Lower leg skin (tissue), 4 donors: Measurements from ENCODE around the gene TFF1. TPM values are rescaled to one million over a fixed set of nuclear protein-coding genes. Genes with fewer than 3 reads are reported as not detected.

Source experiments
- DNase-seq, 2 donors: peaks; one replicate each; pipeline ENCODE4 v3.0.0-alpha.2; 2019; ENCODE audit warnings: low spot score in 2 of 2
- H3K4me3 ChIP-seq: fragments of 200-600 bp; sonication (generic); 2 replicates; pipeline ENCODE4 v1.5.1; 2017; ENCODE audit warnings: mild to moderate bottlenecking, low read depth; ENCODE audit not compliant: poor library complexity, severe bottlenecking
- POLR2A ChIP-seq, 2 donors: fragments of 450-650 bp; IDR thresholded peaks; one replicate each; pipeline ENCODE4 v1.6.1; 2016 to 2017; ENCODE audit warnings: antibody characterized with exemption in 2 of 2, mild to moderate bottlenecking in 1 of 2, moderate library complexity in 1 of 2
- WGBS, 2 donors: methylation state at CpG; one replicate each; pipeline ENCODE4 v1.1.5; 2018; 5-methylcytosine and 5-hydroxymethylcytosine counted together
- intact Hi-C: fragments of 100-400 bp; cut with DNase I; formaldehyde crosslinking; loops from one replicate; pipeline ENCODE4 v1.15.0; 2023; ENCODE audit warnings: low total_unique reads
- total RNA-seq, 4 donors: library from RNA; depleted of rRNA; stranded (reverse); fragments of >200 nt; gene quantifications; one replicate each; pipeline ENCODE4 v1.1.0, GENCODE V29; 2016
- TF ChIP-seq, protein P1 (sequence below), 3 donors: fragments of 450-650 bp; IDR thresholded peaks; one replicate each; pipeline ENCODE4 v1.5.1; 2016; ENCODE audit warnings: antibody characterized with exemption in 3 of 3, mild to moderate bottlenecking in 3 of 3, moderate library complexity in 2 of 3

The TFF1 gene
- total RNA-seq, 4 donors from 2014 or later: not detected

- intact Hi-C loops: loop anchor here (10.0 kb wide), 1 partner anchor 125 kb away; no protein-coding TSS in a partner anchor
- DNase-seq: peak in 1 of 2 donors; percentile 78
- H3K4me3 ChIP-seq: no peak overlapping the region
- TF ChIP-seq POLR2A (IDR thresholded peaks at IDR 0.05): no peak
- TF ChIP-seq, protein P1, sequence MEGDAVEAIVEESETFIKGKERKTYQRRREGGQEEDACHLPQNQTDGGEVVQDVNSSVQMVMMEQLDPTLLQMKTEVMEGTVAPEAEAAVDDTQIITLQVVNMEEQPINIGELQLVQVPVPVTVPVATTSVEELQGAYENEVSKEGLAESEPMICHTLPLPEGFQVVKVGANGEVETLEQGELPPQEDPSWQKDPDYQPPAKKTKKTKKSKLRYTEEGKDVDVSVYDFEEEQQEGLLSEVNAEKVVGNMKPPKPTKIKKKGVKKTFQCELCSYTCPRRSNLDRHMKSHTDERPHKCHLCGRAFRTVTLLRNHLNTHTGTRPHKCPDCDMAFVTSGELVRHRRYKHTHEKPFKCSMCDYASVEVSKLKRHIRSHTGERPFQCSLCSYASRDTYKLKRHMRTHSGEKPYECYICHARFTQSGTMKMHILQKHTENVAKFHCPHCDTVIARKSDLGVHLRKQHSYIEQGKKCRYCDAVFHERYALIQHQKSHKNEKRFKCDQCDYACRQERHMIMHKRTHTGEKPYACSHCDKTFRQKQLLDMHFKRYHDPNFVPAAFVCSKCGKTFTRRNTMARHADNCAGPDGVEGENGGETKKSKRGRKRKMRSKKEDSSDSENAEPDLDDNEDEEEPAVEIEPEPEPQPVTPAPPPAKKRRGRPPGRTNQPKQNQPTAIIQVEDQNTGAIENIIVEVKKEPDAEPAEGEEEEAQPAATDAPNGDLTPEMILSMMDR (IDR thresholded peaks at IDR 0.05): no peak
- 64 to 76% methylated on average over 10 of the region's 10 CpGs for WGBS, 2 donors
Observed at GRCh38 chr21:42319376-42319775, 47.0 kb downstream of the TFF1 start.

- H3K4me3 ChIP-seq: no peak overlapping the region
- intact Hi-C loops: loop anchor here (10.0 kb wide), 1 partner anchor 127 kb away; no protein-coding TSS in a partner anchor
- 83 to 86% methylated on average over 14 to 19 of the region's 20 CpGs for WGBS, 2 donors
- peak in 1 of 2 donors; percentile 84 for DNase-seq
- no peak for TF ChIP-seq POLR2A (IDR thresholded peaks at IDR 0.05)
- TF ChIP-seq, protein P1 (IDR thresholded peaks at IDR 0.05): no peak
Observed at GRCh38 chr21:42317826-42318746, 48.2 kb downstream of the TFF1 start.

DNA sequence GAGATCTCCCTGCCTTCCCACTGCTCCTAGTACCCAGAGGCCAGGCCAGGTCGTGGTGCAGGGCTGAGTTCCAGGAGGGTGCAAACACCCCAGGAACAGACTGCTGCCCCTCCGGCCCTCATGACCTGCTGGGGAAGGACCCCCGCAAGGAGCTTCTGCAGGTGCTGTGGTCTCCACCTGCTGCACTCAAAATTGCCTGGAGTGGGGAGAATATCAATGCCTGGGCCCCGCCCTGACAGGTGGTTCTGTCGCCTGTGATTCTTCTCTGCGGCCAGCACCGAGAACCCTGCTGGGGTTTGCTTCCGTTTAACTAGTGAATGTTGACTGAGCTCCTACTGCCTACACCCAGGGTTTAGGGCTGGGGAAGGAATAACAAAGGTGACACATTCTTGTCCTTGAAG is 49.0 kb downstream of the TFF1 start:
- intact Hi-C loops: loop anchor here (10.0 kb wide), 1 partner anchor 127 kb away; no protein-coding TSS in a partner anchor
- no peak for TF ChIP-seq POLR2A (IDR thresholded peaks at IDR 0.05)
- TF ChIP-seq, protein P1 (IDR thresholded peaks at IDR 0.05): no peak
- WGBS, 2 donors: 66 to 71% methylated on average over 7 of the region's 8 CpGs
- H3K4me3 ChIP-seq: no peak overlapping the region
- peak in 1 of 2 donors; percentile 76 for DNase-seq

DNA sequence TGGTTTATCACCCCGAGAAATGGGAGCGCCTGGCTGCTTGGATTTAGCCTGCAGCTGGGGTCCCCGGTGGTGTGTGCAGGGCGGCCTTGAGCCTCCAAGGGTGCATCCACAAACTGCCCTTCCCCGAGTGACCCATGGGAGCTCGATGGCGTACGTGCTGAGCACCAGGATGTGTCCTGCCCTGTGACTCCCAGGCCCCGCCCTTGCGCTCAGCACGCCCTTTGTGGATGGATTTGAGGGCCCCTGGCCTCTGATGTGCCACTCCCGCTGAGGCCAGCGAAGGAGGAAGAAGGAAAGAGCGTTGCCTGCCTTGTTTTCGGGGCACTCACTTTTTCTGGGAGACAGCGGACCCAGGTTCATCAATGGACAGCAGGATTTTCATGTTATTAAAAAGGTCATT is 49.4 kb downstream of the TFF1 start:
- WGBS, 2 donors: 81 to 91% methylated on average over 10 to 16 of the region's 16 CpGs
- no peak for TF ChIP-seq POLR2A (IDR thresholded peaks at IDR 0.05)
- TF ChIP-seq, protein P1 (IDR thresholded peaks at IDR 0.05): no peak
- intact Hi-C loops: loop anchor here (10.0 kb wide), 1 partner anchor 128 kb away; no protein-coding TSS in a partner anchor
- peak in 1 of 2 donors; percentile 81 for DNase-seq
- no peak overlapping the region for H3K4me3 ChIP-seq

DNA sequence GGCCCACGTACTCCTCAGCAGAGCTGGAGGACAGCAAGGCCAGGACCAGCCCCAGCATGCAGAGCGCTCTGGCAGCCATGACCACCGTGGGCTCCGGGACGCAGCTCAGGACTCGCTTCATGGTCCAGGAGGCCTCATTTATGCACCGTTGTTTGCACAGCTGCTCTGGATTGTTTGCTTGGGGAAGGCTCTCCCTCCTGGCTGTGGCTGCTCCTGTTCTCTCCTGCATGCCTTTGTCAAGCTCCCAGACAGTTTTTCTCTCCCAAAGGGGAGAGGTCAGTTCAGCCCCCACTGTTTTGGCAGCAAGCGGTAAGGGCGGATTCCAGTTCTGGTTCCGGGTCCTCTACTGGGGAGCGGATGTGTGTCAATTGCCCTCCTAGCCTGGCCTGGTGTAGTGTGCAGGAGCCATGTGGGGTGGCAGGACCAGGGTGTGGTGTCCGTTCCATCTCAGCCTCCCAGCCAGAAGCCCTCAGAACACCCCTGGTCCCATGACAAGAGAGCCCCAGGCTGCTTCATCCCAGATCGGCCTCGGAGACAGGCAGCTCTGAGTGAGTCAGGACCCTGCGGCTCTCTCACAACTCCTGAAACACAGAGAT is 50.9 kb downstream of the TFF1 start, which contains the start of gene TFF3:
Gene TFF3, minus strand, starts transcription at position 114 of the 596 bp plus-strand sequence. Its CDS starts 35 bp downstream, at position 79.
- intact Hi-C loops: loop anchor here (10.0 kb wide), 1 partner anchor 129 kb away; no protein-coding TSS in a partner anchor
- no peak for TF ChIP-seq POLR2A (IDR thresholded peaks at IDR 0.05)
- TF ChIP-seq, protein P1 (IDR thresholded peaks at IDR 0.05): no peak
- DNase-seq: peak in 1 of 2 donors; percentile 86
- WGBS, 2 donors: 75 to 86% methylated on average over 15 of the region's 15 CpGs
- H3K4me3 ChIP-seq: no peak within 1 kb of the TSS
